Measurements from ENCODE around the gene SPATA21.

SPATA21 gene

DNA sequence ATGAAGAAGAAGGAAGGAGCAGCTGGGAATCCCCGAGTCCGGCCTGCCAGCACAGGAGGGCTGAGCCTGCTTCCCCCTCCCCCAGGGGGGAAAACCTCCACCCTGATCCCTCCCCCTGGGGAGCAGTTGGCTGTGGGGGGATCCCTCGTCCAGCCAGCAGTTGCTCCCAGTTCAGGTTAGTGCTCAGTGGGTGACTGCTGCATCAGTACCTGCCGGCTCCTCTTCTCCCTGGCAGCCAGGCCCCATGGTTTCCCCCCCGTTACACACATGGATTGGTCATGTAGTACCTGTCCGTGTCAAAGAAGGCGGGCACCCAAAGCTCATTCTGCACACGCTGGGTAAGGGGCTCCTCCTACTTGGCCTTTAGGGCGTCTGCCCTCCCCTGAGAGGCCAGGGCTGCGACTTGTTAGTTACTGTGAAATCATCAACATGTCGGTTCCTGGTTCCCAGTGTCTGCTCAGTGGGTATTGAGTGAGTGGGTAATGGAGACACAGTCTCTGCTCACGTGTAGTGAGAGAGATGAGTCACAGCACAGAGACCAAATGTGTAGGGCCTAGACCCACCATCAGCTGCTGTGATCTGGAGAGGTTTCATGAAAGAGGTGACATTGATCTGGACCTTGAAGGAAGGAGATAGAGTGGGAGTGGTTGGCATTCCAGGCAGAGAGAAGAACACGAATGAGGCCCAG, 14.8 kb upstream of the SPATA21 start:
- DNase-seq (ENCODE audit: low read depth, low spot score): no peak
- Histone ChIP-seq H3K36me3 (ENCODE audit: insufficient read depth, low read length) (peaks cover 75% of the 10 kb centered on the region), H3K9ac (ENCODE audit: insufficient read length) (no peak overlapping the region), H3K27ac (no peak overlapping the region), H3K4me3 (no peak overlapping the region), H3K9me3 (ENCODE audit: low read depth, low read length) (no peaks in the 10 kb centered on the region)
- TF ChIP-seq EZH2 (IDR thresholded peaks at IDR 0.05) (no peak), POLR2AphosphoS5 (IDR thresholded peaks at IDR 0.05; ENCODE audit: borderline replicate concordance, low read depth, low read length) (no peak), FOXP2 (optimal IDR thresholded peaks at IDR 0.05; ENCODE audit: control extremely low read depth, extremely low read length, insufficient read depth) (no peak)

DNA sequence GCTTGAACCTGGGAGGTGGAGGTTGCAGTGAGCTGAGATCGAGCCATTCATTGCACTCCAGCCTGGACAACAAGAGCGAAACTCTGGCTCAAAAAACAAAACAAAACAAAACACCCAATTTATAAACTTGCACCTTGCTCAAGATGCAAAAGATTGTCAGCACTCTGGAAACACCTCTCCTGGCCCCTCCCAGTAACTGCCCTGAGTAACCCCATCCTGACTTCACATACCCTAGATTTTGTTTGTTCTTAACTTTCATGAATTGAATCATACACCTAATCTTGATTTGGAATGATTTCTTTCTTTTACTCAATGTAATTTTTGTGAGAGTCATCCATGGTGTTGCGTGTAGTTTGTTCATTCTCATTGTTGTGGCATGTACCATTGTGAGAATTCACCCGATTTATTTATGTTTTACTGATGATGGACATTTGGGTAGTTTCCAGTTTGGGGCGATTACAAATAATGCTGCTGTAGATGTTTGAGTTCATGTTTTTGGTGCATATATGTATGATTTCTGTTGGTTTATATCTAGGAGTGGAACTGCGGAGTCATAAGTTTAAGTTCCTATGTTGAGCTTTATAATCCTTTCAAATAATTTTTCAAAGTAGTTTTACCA, 13.7 kb upstream of the SPATA21 start:
- H3K9me3 ChIP-seq (ENCODE audit: low read depth, low read length): no peaks in the 10 kb centered on the region
- DNase-seq (ENCODE audit: low read depth, low spot score): no peak
- H3K9ac ChIP-seq (ENCODE audit: insufficient read length): no peak overlapping the region
- no peak overlapping the region for H3K4me3 ChIP-seq
- TF ChIP-seq POLR2AphosphoS5 (IDR thresholded peaks at IDR 0.05; ENCODE audit: borderline replicate concordance, low read depth, low read length) (no peak), FOXP2 (optimal IDR thresholded peaks at IDR 0.05; ENCODE audit: control extremely low read depth, extremely low read length, insufficient read depth) (no peak), EZH2 (IDR thresholded peaks at IDR 0.05) (no peak)
- H3K36me3 ChIP-seq (ENCODE audit: insufficient read depth, low read length): peaks cover 66% of the 10 kb centered on the region
- no peak overlapping the region for H3K27ac ChIP-seq

DNA sequence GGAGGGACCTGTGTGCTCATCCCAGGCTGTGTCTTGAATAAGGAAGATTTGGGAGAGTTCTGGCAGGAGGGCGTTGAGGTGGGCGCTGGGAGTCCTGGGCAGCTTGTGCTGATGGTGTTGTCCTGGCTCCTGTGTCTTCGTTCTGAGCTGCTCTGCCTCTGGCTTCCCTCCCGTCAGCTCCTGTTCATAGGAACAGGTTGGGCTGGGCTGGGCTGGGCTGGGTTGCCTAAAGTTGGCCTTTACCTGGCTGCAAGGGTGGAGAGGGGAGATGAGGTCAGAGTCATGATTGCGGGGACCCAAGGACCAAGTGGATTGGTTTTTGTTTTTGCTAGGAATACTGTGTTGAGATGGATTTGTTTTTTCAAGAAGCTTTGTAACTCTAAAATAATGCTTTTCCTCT, 12.4 kb upstream of the SPATA21 start:
- no peaks in the 10 kb centered on the region for H3K9me3 ChIP-seq (ENCODE audit: low read depth, low read length)
- no peak overlapping the region for H3K27ac ChIP-seq
- no peak overlapping the region for H3K4me3 ChIP-seq
- no peak for DNase-seq (ENCODE audit: low read depth, low spot score)
- peaks cover 60% of the 10 kb centered on the region for H3K36me3 ChIP-seq (ENCODE audit: insufficient read depth, low read length)
- no peak overlapping the region for H3K9ac ChIP-seq (ENCODE audit: insufficient read length)
- TF ChIP-seq EZH2 (IDR thresholded peaks at IDR 0.05): no peak
- no peak for TF ChIP-seq POLR2AphosphoS5 (IDR thresholded peaks at IDR 0.05; ENCODE audit: borderline replicate concordance, low read depth, low read length)
- TF ChIP-seq FOXP2 (optimal IDR thresholded peaks at IDR 0.05; ENCODE audit: control extremely low read depth, extremely low read length, insufficient read depth): no peak

DNA sequence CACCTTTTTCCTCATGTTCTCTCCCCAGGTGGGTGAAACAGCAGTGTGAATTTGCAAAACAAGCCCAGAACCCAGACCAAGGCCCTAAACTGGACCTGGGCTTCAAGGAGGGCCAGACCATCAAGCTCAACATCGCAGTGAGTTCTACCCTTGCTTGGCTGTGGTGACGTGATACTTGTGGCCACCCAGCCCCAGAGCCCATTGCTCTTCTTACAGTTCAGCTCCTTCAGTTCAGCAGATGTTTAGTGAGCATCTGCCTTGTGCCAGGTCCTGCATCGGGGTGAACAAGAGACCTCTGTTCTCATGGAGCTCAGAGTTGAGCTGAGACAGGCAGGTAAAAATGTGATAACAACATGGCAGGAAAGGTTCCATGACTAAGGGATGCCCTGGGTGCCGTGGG, 11.8 kb upstream of the SPATA21 start:
- TF ChIP-seq POLR2AphosphoS5 (IDR thresholded peaks at IDR 0.05; ENCODE audit: borderline replicate concordance, low read depth, low read length) (no peak), EZH2 (IDR thresholded peaks at IDR 0.05) (no peak), FOXP2 (optimal IDR thresholded peaks at IDR 0.05; ENCODE audit: control extremely low read depth, extremely low read length, insufficient read depth) (no peak)
- Histone ChIP-seq H3K27ac (no peak overlapping the region), H3K9me3 (ENCODE audit: low read depth, low read length) (no peaks in the 10 kb centered on the region), H3K36me3 (ENCODE audit: insufficient read depth, low read length) (peaks cover 62% of the 10 kb centered on the region; the same call in 1 of the 2 replicates), H3K9ac (ENCODE audit: insufficient read length) (no peak overlapping the region), H3K4me3 (no peak overlapping the region)
- no peak for DNase-seq (ENCODE audit: low read depth, low spot score)

DNA sequence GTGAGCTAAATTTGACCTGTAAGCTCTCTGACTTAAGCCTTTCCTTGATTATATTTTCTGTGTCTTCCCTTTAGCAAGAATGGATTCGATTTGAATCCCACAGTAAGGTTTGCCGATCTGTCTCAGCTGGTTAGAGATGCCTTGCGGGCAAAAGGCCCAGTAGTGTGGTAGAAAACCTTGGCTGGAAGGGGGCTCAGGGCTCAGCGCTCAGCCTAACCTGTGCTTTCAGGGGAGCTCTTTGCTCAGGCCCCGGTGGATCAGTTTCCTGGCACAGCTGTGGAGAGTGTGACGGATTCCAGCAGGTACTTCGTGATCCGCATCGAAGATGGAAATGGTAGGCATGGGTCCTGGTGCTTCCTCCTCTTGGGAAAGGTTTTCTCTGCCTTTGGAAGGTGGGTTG, 10.4 kb upstream of the SPATA21 start:
- H3K36me3 ChIP-seq (ENCODE audit: insufficient read depth, low read length): peaks cover 69% of the 10 kb centered on the region; the same call in 1 of the 2 replicates
- H3K27ac ChIP-seq: no peak overlapping the region
- H3K9me3 ChIP-seq (ENCODE audit: low read depth, low read length): no peaks in the 10 kb centered on the region
- no peak for TF ChIP-seq EZH2 (IDR thresholded peaks at IDR 0.05)
- TF ChIP-seq POLR2AphosphoS5 (IDR thresholded peaks at IDR 0.05; ENCODE audit: borderline replicate concordance, low read depth, low read length): no peak
- no peak for TF ChIP-seq FOXP2 (optimal IDR thresholded peaks at IDR 0.05; ENCODE audit: control extremely low read depth, extremely low read length, insufficient read depth)
- H3K9ac ChIP-seq (ENCODE audit: insufficient read length): no peak overlapping the region
- no peak overlapping the region for H3K4me3 ChIP-seq
- no peak for DNase-seq (ENCODE audit: low read depth, low spot score)

DNA sequence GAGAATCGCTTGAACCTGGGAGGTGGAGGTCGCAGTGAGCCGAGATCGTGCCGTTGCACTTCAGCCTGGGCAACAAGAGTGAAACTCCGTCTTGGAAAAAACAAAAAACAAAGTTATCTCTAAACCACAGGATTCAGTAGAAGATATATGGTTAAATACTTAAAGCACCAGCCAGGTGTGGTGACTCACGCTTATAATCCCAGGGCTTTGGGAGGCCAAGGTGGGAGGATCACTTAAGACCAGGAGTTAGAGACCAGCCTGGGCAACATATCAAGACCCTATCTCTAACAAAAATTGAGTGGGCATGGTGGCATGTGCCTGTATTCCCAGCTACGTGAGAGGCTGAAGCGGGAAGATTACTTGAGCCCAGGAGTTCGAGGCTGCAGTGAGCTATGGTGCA, 8.9 kb upstream of the SPATA21 start:
- no peak for TF ChIP-seq POLR2AphosphoS5 (IDR thresholded peaks at IDR 0.05; ENCODE audit: borderline replicate concordance, low read depth, low read length)
- no peak for TF ChIP-seq FOXP2 (optimal IDR thresholded peaks at IDR 0.05; ENCODE audit: control extremely low read depth, extremely low read length, insufficient read depth)
- no peak for TF ChIP-seq EZH2 (IDR thresholded peaks at IDR 0.05)
- H3K9ac ChIP-seq (ENCODE audit: insufficient read length): no peak overlapping the region
- no peaks in the 10 kb centered on the region for H3K9me3 ChIP-seq (ENCODE audit: low read depth, low read length)
- no peak overlapping the region for H3K27ac ChIP-seq
- no peak overlapping the region for H3K4me3 ChIP-seq
- no peak for DNase-seq (ENCODE audit: low read depth, low spot score)
- H3K36me3 ChIP-seq (ENCODE audit: insufficient read depth, low read length): peaks cover 56% of the 10 kb centered on the region; the same call in 1 of the 2 replicates

DNA sequence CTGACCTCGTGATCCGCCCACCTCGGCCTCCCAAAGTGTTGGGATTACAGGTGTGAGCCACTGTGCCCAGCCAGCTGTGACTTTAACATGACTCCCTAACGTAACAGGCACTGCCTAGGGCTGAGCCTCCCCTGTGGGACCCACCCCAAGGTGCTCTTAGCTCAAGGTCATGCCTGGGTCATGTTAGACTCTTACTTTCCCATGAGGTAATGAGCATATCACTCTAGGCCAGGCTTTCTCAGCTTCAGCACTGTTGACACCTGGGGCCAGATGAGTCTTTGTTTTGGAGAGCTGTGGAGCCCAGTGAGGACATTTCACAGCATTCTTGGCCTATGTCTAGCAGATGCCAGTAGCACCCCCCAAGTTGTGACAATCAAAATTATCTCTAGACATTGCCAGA, 7.8 kb upstream of the SPATA21 start:
- Histone ChIP-seq H3K36me3 (ENCODE audit: insufficient read depth, low read length) (peaks cover 46% of the 10 kb centered on the region; the same call in 1 of the 2 replicates), H3K27ac (no peak overlapping the region), H3K9ac (ENCODE audit: insufficient read length) (no peak overlapping the region), H3K9me3 (ENCODE audit: low read depth, low read length) (no peaks in the 10 kb centered on the region), H3K4me3 (no peak overlapping the region)
- TF ChIP-seq FOXP2 (optimal IDR thresholded peaks at IDR 0.05; ENCODE audit: control extremely low read depth, extremely low read length, insufficient read depth): no peak
- no peak for TF ChIP-seq POLR2AphosphoS5 (IDR thresholded peaks at IDR 0.05; ENCODE audit: borderline replicate concordance, low read depth, low read length)
- TF ChIP-seq EZH2 (IDR thresholded peaks at IDR 0.05): no peak
- no peak for DNase-seq (ENCODE audit: low read depth, low spot score)

DNA sequence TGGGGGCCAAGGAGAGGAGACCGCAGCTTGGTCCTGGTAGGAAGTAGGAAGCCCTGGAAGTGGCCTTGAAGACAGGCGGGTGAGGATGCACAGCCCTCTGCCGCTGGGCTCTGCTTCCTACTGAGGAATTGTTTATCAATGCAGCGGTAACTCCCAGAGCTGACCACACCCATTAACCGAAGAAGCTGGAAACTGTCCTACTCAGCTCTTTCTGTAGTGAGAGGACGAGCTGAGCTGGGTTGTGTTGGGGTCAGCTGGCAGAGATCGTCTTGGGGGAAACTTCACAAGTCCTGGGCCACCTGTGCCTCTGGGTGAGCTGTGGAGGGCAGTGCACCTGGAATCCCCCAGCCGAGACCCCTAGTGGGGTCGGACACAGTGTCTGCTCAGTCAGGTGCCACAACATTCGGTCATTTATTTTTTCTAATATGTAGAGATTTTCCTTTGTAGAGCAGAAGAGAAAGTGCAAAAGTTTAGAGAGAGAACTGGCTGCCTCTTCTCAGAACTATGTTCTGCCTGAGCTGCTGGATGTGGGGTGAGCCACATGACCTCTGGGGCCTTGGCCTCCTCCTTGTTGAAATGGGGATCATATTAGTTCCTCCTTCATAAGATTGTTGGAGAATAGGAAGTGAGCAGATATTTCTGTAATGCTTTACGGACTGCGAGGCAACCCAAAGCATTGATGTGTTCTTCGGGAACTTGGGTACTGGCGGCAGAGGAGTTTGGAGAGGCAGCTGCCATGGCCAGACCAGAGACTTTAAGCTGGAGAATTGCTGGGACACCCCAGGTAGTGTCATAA, 6.9 kb upstream of the SPATA21 start:
- H3K9ac ChIP-seq (ENCODE audit: insufficient read length): no peak overlapping the region
- no peak overlapping the region for H3K4me3 ChIP-seq
- H3K36me3 ChIP-seq (ENCODE audit: insufficient read depth, low read length): peaks cover 37% of the 10 kb centered on the region; the same call in 1 of the 2 replicates
- no peak overlapping the region for H3K27ac ChIP-seq
- no peaks in the 10 kb centered on the region for H3K9me3 ChIP-seq (ENCODE audit: low read depth, low read length)
- TF ChIP-seq EZH2 (IDR thresholded peaks at IDR 0.05): no peak
- no peak for TF ChIP-seq FOXP2 (optimal IDR thresholded peaks at IDR 0.05; ENCODE audit: control extremely low read depth, extremely low read length, insufficient read depth)
- no peak for TF ChIP-seq POLR2AphosphoS5 (IDR thresholded peaks at IDR 0.05; ENCODE audit: borderline replicate concordance, low read depth, low read length)
- no peak for DNase-seq (ENCODE audit: low read depth, low spot score)
